Endothelial cell of umbilical vein (primary cell): Measurements from ENCODE around the gene EHD1. TPM values are rescaled to one million over a fixed set of nuclear protein-coding genes. Genes with fewer than 3 reads are reported as not detected.

Experiments used
- BruUV-seq: library from RNA; stranded (reverse); fragments of 400-500 nt; replicated peaks from 2 replicates; lab custom pipeline; 2021; lab: Mats Ljungman, UMichigan
- CTCF ChIA-PET: fragments of 300-600, 350-600 bp; sonication (Branson Sonifier 250); formaldehyde crosslinking; loops from one replicate; lab custom pipeline; 2021; ENCODE audit warnings: antibody characterized with exemption, inconsistent platforms; lab: Charles Lee
- POLR2A ChIA-PET: fragments of 300-600, 350-600 bp; sonication (Branson Sonifier 250); formaldehyde crosslinking; loops from one replicate; lab custom pipeline; 2021; ENCODE audit warnings: antibody characterized with exemption, inconsistent platforms; lab: Charles Lee
- DNase-seq: peaks from one replicate; pipeline ENCODE4 v3.0.0-alpha.2; 2011; ENCODE audit warnings: low read depth, low spot score
- FAIRE-seq: peaks from 2 replicates; lab custom pipeline; 2011; peaks lifted over from hg19 to GRCh38; lab: Jason Lieb, UNC
- H2AFZ ChIP-seq: 2 replicates; pipeline ENCODE4 v1.6.0; 2012; ENCODE audit warnings: low read depth, low read length, control low read depth, inconsistent platforms
- H3K27ac ChIP-seq: 2 replicates; pipeline ENCODE4 v1.5.1; 2011; ENCODE audit warnings: low read depth, mild to moderate bottlenecking, control low read depth, low read length, moderate library complexity; ENCODE audit not compliant: insufficient read depth
- H3K27me3 ChIP-seq, 2 experiments: 2 replicates each; pipeline versions ENCODE4 v1.6.0 to v1.6.1; 2011; ENCODE audit warnings: low read length in 2 of 2, mixed read lengths in 1 of 2; ENCODE audit not compliant: control insufficient read depth in 2 of 2, insufficient read depth in 2 of 2
- H3K36me3 ChIP-seq, 2 experiments: 2 replicates in 1 of 2; 3 replicates in 1 of 2; pipeline ENCODE4 v1.5.1; 2011; ENCODE audit warnings: low read length in 2 of 2, mild to moderate bottlenecking in 1 of 2, moderate library complexity in 1 of 2; ENCODE audit not compliant: control insufficient read depth in 2 of 2, insufficient read depth in 2 of 2; ENCODE audit errors: extremely low read depth in 1 of 2
- H3K4me1 ChIP-seq: 3 replicates; pipeline ENCODE4 v1.5.1; 2011; ENCODE audit warnings: mild to moderate bottlenecking, low read length; ENCODE audit not compliant: control insufficient read depth, insufficient read depth; ENCODE audit errors: extremely low read depth
- H3K4me2 ChIP-seq: 2 replicates; pipeline ENCODE4 v1.6.1; 2011; ENCODE audit warnings: low read length, control low read depth, mixed read lengths; ENCODE audit not compliant: insufficient read depth
- H3K4me3 ChIP-seq, 3 experiments: fragments of 200-600 bp in 1 of 3; sonication (generic), shearing (Covaris generic) in 1 of 3; replicated peaks in 1 of 3; 2 replicates each; pipeline ENCODE4 v1.5.1; 2011 to 2016; ENCODE audit warnings: control low read depth in 3 of 3, low read length in 3 of 3, mild to moderate bottlenecking in 2 of 3, inconsistent platforms in 1 of 3, low read depth in 1 of 3, moderate library complexity in 1 of 3; ENCODE audit not compliant: insufficient read depth in 1 of 3
- H3K79me2 ChIP-seq: 2 replicates; pipeline ENCODE4 v1.6.0; 2012; ENCODE audit warnings: low read length, inconsistent platforms; ENCODE audit not compliant: control insufficient read depth, insufficient read depth
- H3K9ac ChIP-seq: replicated peaks from 2 replicates; pipeline ENCODE3; 2011; ENCODE audit warnings: low read length, control low read depth; ENCODE audit not compliant: insufficient read depth; ENCODE audit errors: extremely low read depth
- H3K9me1 ChIP-seq: replicated peaks from 3 replicates; pipeline ENCODE4 v1.6.0; 2011; ENCODE audit warnings: mild to moderate bottlenecking, low read length; ENCODE audit not compliant: control insufficient read depth, insufficient read depth; ENCODE audit errors: extremely low read depth
- H3K9me3 ChIP-seq: replicated peaks from 2 replicates; pipeline ENCODE4 v1.5.1; 2012; ENCODE audit warnings: low read length, inconsistent platforms; ENCODE audit not compliant: control insufficient read depth, insufficient read depth
- H4K20me1 ChIP-seq: replicated peaks from 2 replicates; pipeline ENCODE3; 2011; ENCODE audit warnings: mild to moderate bottlenecking, low read length; ENCODE audit not compliant: control insufficient read depth, insufficient read depth; ENCODE audit errors: extremely low read depth
- CTCF ChIP-seq, 2 donors: IDR thresholded peaks; 1 replicate in 1 of 2; 2 replicates in 1 of 2; pipeline ENCODE4 v1.5.1; 2011; ENCODE audit warnings: low read length in 2 of 2, mild to moderate bottlenecking in 2 of 2, moderate library complexity in 2 of 2, control low read depth in 1 of 2, inconsistent platforms in 1 of 2, low read depth in 1 of 2; ENCODE audit not compliant: insufficient read depth in 1 of 2; ENCODE audit errors: extremely low read depth in 1 of 2
- EZH2 ChIP-seq: IDR thresholded peaks from 2 replicates; pipeline ENCODE4 v1.6.1; 2012; ENCODE audit warnings: borderline replicate concordance, low read depth, mild to moderate bottlenecking, moderate library complexity, low read length, inconsistent platforms; ENCODE audit not compliant: severe bottlenecking
- FOS ChIP-seq: IDR thresholded peaks from 2 replicates; pipeline ENCODE4 v1.6.1; 2011; ENCODE audit warnings: mild to moderate bottlenecking, low read length, moderate library complexity, borderline replicate concordance; ENCODE audit not compliant: insufficient read depth
- GATA2 ChIP-seq: IDR thresholded peaks from 2 replicates; pipeline ENCODE4 v1.7.0; 2011; ENCODE audit warnings: low read depth, mild to moderate bottlenecking, moderate library complexity, mixed read lengths, low read length; ENCODE audit not compliant: insufficient read length, insufficient read depth
- JUN ChIP-seq: IDR thresholded peaks from 2 replicates; pipeline ENCODE4 v1.6.1; 2011; ENCODE audit warnings: borderline replicate concordance, low read depth; ENCODE audit not compliant: insufficient read length, insufficient read depth
- MAX ChIP-seq: IDR thresholded peaks from 2 replicates; pipeline ENCODE4 v1.6.1; 2011; ENCODE audit not compliant: insufficient read depth, insufficient read length
- MYC ChIP-seq: IDR thresholded peaks from one replicate; pipeline ENCODE4 v1.6.1; 2011; ENCODE audit warnings: mild to moderate bottlenecking, low read depth, low read length
- POLR2A ChIP-seq: IDR thresholded peaks from 2 replicates; pipeline ENCODE4 v1.6.1; 2012; ENCODE audit warnings: low read depth, mild to moderate bottlenecking, control low read depth, low read length
- POLR2AphosphoS5 ChIP-seq: IDR thresholded peaks from 2 replicates; pipeline ENCODE4 v1.6.1; 2012; ENCODE audit warnings: low read depth, mild to moderate bottlenecking, control low read depth, low read length, moderate library complexity; ENCODE audit not compliant: insufficient read depth
- dilution Hi-C: fragments of 300-500 bp; cut with MboI; formaldehyde crosslinking; loops from one replicate; pipeline ENCODE4 v1.15.0; 2019; ENCODE audit warnings: low sequenced_read_pairs; ENCODE audit not compliant: extremely low pct_ligation_motif_present
- intact Hi-C: fragments of 100-400 bp; cut with micrococcal nuclease; formaldehyde crosslinking; loops from one replicate; pipeline ENCODE4 v1.10.0; 2022
- polyA plus RNA-seq, 4 experiments: library from polyadenylated mRNA; depleted of rRNA in 3 of 4; stranded (reverse) in 3 of 4; unstranded in 1 of 4; fragments of >200 nt; gene quantifications; 2 replicates each; pipeline versions ENCODE4 v1.2.1 to v1.2.3, GENCODE V29; 2011 to 2012; ENCODE audit warnings: missing spikeins in 1 of 4
- total RNA-seq: library from RNA; stranded (reverse); gene quantifications from 2 replicates; pipeline ENCODE4 v1.2.3, GENCODE V29; 2021

The EHD1 gene
- total and polyA plus RNA-seq, 2 donors (not counting 3 experiments of a cell fraction or from before 2014, with no cell fraction given): 109 to 136 TPM

- BruUV-seq: no TSS peak
- Histone ChIP-seq H3K9me3 (no peaks in the 10 kb centered on the region), H3K4me1 (no peaks in the 10 kb centered on the region), H3K27me3 (no peaks in the 10 kb centered on the region), H3K4me2 (no peak overlapping the region), H3K9me1 (no peaks in the 10 kb centered on the region), H3K27ac (no peak overlapping the region), H3K4me3 (no peak overlapping the region), H3K36me3 (peaks cover 0 to 27% of the 10 kb centered on the region in 2 experiments), H2AFZ (no peak overlapping the region), H4K20me1 (no peaks in the 10 kb centered on the region), H3K9ac (no peak overlapping the region), H3K79me2 (no peaks in the 10 kb centered on the region)
- no peak for FAIRE-seq
- intact Hi-C loops: no loop called here
- POLR2A ChIA-PET: no interaction called here
- CTCF ChIA-PET: interaction anchor here (0.6 to 9.4 kb wide), 7 partner anchors 9 to 101 kb away, joined by 3 to 168 read pairs (median 4); partner anchors contain the start of genes BATF2 and CDC42BPG
- no peak for DNase-seq
- no peak for TF ChIP-seq FOS
- TF ChIP-seq GATA2: no peak
- TF ChIP-seq EZH2: no peak
- TF ChIP-seq POLR2A: no peak
- TF ChIP-seq MYC: no peak
- no peak for TF ChIP-seq MAX
- TF ChIP-seq POLR2AphosphoS5: no peak
- no peak for TF ChIP-seq CTCF (IDR thresholded peaks at IDR 0.05; ENCODE audit: extremely low read depth in 1 of 2, insufficient read depth in 1 of 2, low read depth in 1 of 2, low read length in 2 of 2)
- TF ChIP-seq JUN: no peak
- dilution Hi-C loops: loop anchor here (10.0 kb wide), 1 partner anchor 52 kb away; the partner anchor contains the start of gene CDC42BPG
These were observed 18.1 kb upstream of the EHD1 start for GRCh38 chr11:64896448-64897022.
